Brain pericyte (primary cell): ENCODE results near the gene GPX1.

Experiments used
- DNase-seq: peaks from one replicate; pipeline ENCODE4 v3.0.0-alpha.2; 2012; ENCODE audit warnings: low read depth, low spot score

The GPX1 gene

GRCh38 chr3:49313896-49314688 lies 44.1 kb downstream of the GPX1 start:
- DNase-seq: peak; percentile 43

GRCh38 chr3:49311283-49311682 lies 46.9 kb downstream of the GPX1 start:
- DNase-seq: no peak

- DNase-seq: no peak
Measured at GRCh38 chr3:49310677-49311076, 47.5 kb downstream of the GPX1 start.
